ENCODE results near the gene AOC3.
"Not testable (repeated sequence)": the region's sequence is repeated elsewhere in the genome, so short reads cannot be mapped to it uniquely, and the experiment has no call there.

Gene AOC3

GRCh38 chr17:42844761-42845555 is 6.0 kb upstream of the AOC3 start:
- no peak for DNase-seq

GRCh38 chr17:42845556-42845917 is 5.5 kb upstream of the AOC3 start:
- DNase-seq, result no peak

GRCh38 chr17:42845918-42846593 is 4.9 kb upstream of the AOC3 start:
- DNase-seq, result no peak

GRCh38 chr17:42846594-42847280 is 4.3 kb upstream of the AOC3 start:
- DNase-seq, result no peak

- DNase-seq, result no peak
Observed at GRCh38 chr17:42848093-42848492, 2.9 kb upstream of the AOC3 start.

- DNase-seq, result no peak
Observed at GRCh38 chr17:42849031-42849430, 2.0 kb upstream of the AOC3 start.

GRCh38 chr17:42849451-42850181 is 1.4 kb upstream of the AOC3 start:
- no peak for DNase-seq

- DNase-seq, result not testable (repeated sequence)
Observed at GRCh38 chr17:42851371-42852240, 607 bp downstream of the AOC3 start.

- no peak for DNase-seq
Observed at GRCh38 chr17:42852351-42852750, 1.4 kb downstream of the AOC3 start.

- DNase-seq, result no peak
Observed at GRCh38 chr17:42853004-42853403, 2.0 kb downstream of the AOC3 start.

- DNase-seq, result no peak
Observed at GRCh38 chr17:42853597-42853967, 2.6 kb downstream of the AOC3 start.

GRCh38 chr17:42853968-42854790 is 3.2 kb downstream of the AOC3 start:
- DNase-seq, result no peak

- DNase-seq, result no peak
Observed at GRCh38 chr17:42855048-42855596, 4.1 kb downstream of the AOC3 start.

- DNase-seq, result not testable (repeated sequence)
Observed at GRCh38 chr17:42856093-42856492, 5.1 kb downstream of the AOC3 start.

GRCh38 chr17:42856516-42856915 is 5.5 kb downstream of the AOC3 start:
- DNase-seq, result not testable (repeated sequence)

GRCh38 chr17:42857389-42857788 is 6.4 kb downstream of the AOC3 start:
- DNase-seq, result no peak

GRCh38 chr17:42865638-42866094 is 14.7 kb downstream of the AOC3 start:
- no peak for DNase-seq

- no peak for DNase-seq
Observed at GRCh38 chr17:42866216-42866615, 15.2 kb downstream of the AOC3 start.

GRCh38 chr17:42866631-42867575 is 15.9 kb downstream of the AOC3 start:
- no peak for DNase-seq
